Stomach (tissue), 4 donors: Measurements from ENCODE around the gene CHRM4.
A peak's percentile ranks its signal among the peaks of the same experiment; 100 is the strongest.

Experiments
- CTCF ChIP-seq, 7 experiments: fragments of 450-650 bp in 4 of 7; fragments of 200-600 bp in 3 of 7; sonication (generic) in 3 of 7; IDR thresholded peaks; one replicate each; pipeline ENCODE4 v1.5.1; 2016 to 2019; ENCODE audit warnings: antibody characterized with exemption in 7 of 7, control low read depth in 2 of 7, mild to moderate bottlenecking in 1 of 7
- POLR2A ChIP-seq, 4 donors: fragments of 450-650 bp; IDR thresholded peaks; one replicate each; pipeline ENCODE4 v1.6.1; 2016; ENCODE audit warnings: antibody characterized with exemption in 4 of 4, control low read depth in 2 of 4, mild to moderate bottlenecking in 1 of 4, moderate library complexity in 1 of 4
- POLR2AphosphoS5 ChIP-seq, 3 donors: sonication (generic); formaldehyde crosslinking; IDR thresholded peaks; one replicate each; pipeline ENCODE4 v1.6.1; 2016; ENCODE audit warnings: antibody characterized with exemption in 3 of 3

- TF ChIP-seq CTCF (IDR thresholded peaks at IDR 0.05) (no peak), POLR2AphosphoS5 (IDR thresholded peaks at IDR 0.05) (peak in 2 of 3 donors; percentile 44 to 63), POLR2A (IDR thresholded peaks at IDR 0.05) (no peak)
Measured at GRCh38 chr11:46357483-46357936, 34.1 kb downstream of the CHRM4 start.
